Lung (tissue), 12 donors: ENCODE measurements around the gene FAM120A. TPM values are rescaled to one million over a fixed set of nuclear protein-coding genes. Genes with fewer than 3 reads are reported as not detected.

Experiments
- ATAC-seq: fragments of 200-7000 bp; cut with Tn5 transposase; one replicate; pipeline ENCODE4 v1.9.1; 2020; ENCODE audit warnings: moderate number of reproducible peaks; ENCODE audit not compliant: insufficient read depth, low FRiP score
- DNase-seq, 3 donors: peaks; one replicate each; pipeline ENCODE4 v3.0.0-alpha.2; 2013 to 2017
- H3K27ac ChIP-seq, 2 donors: one replicate each; pipeline ENCODE4 v1.5.1; 2013; ENCODE audit warnings: mild to moderate bottlenecking in 2 of 2, moderate library complexity in 2 of 2, control low read depth in 1 of 2, inconsistent platforms in 1 of 2, low read depth in 1 of 2, low read length in 1 of 2
- H3K27me3 ChIP-seq, 3 donors: one replicate each; pipeline ENCODE4 v1.5.1; 2013; ENCODE audit warnings: low read length in 2 of 3; ENCODE audit not compliant: control insufficient read depth in 3 of 3, insufficient read depth in 3 of 3
- H3K36me3 ChIP-seq, 4 donors: one replicate each; pipeline ENCODE4 v1.5.1; 2013; ENCODE audit warnings: low read length in 4 of 4, mild to moderate bottlenecking in 1 of 4, moderate library complexity in 1 of 4; ENCODE audit not compliant: control insufficient read depth in 4 of 4, insufficient read depth in 4 of 4
- H3K4me1 ChIP-seq, 5 donors: one replicate each; pipeline ENCODE4 v1.5.1; 2013; ENCODE audit warnings: low read length in 5 of 5, mild to moderate bottlenecking in 2 of 5, moderate library complexity in 1 of 5; ENCODE audit not compliant: control insufficient read depth in 5 of 5, insufficient read depth in 5 of 5
- H3K4me3 ChIP-seq: one replicate; pipeline ENCODE4 v1.5.1; 2013; ENCODE audit warnings: mild to moderate bottlenecking, control low read depth, moderate library complexity
- H3K9ac ChIP-seq, 2 donors: one replicate each; pipeline ENCODE4 v1.5.1; 2013; ENCODE audit warnings: low read length in 2 of 2, control low read depth in 1 of 2; ENCODE audit not compliant: insufficient read depth in 1 of 2
- H3K9me3 ChIP-seq, 4 donors: one replicate each; pipeline ENCODE4 v1.5.1; 2013; ENCODE audit warnings: low read length in 3 of 4, mild to moderate bottlenecking in 1 of 4, moderate library complexity in 1 of 4; ENCODE audit not compliant: control insufficient read depth in 4 of 4, insufficient read depth in 3 of 4
- WGBS, 2 donors: extraction: QIAGEN DNeasy Blood & Tissue Kit; methylation state at CpG; one replicate each; pipeline ENCODE4 v1.1.7; 2013; 5-methylcytosine and 5-hydroxymethylcytosine counted together
- polyA plus RNA-seq, 2 donors: library from polyadenylated mRNA; stranded (reverse); fragments of 200-250 nt; gene quantifications; one replicate each; pipeline ENCODE4 v1.2.1, GENCODE V29; 2013
- total RNA-seq, 2 donors: library from RNA; depleted of rRNA in 1 of 2; stranded (reverse); fragments of >200 nt in 1 of 2; gene quantifications; one replicate each; pipeline ENCODE4 v1.2.1, GENCODE V29; 2014 to 2021
- TF ChIP-seq, protein P1 (sequence below): IDR thresholded peaks from 2 replicates; pipeline ENCODE4 v1.5.1; 2012; ENCODE audit warnings: mild to moderate bottlenecking; ENCODE audit errors: control extremely low read depth, extremely low read depth
- donor health status: control.
- donor health status: control.
- donor health status: Bipolar disorder and iron deficiency.
- donor health status: healthy.
- donor health status: DM: yes; HTN: yes; CAD: no.

FAM120A gene
- total and polyA plus RNA-seq, 4 donors: 44.9 to 134 (median 91.2) TPM

- Histone ChIP-seq H3K4me1 (peaks cover 13 to 58% (median 19%) of the 10 kb centered on the region in 5 donors), H3K27me3 (no peaks in the 10 kb centered on the region), H3K36me3 (peaks cover 0 to 4% (median 2%) of the 10 kb centered on the region in 4 donors), H3K9me3 (no peaks in the 10 kb centered on the region), H3K4me3 (no peak overlapping the region), H3K27ac (peak overlapping the region in 1 of 2 donors; percentile 64), H3K9ac (no peak overlapping the region)
- DNase-seq: peak in 1 of 3 donors; percentile 29
- ATAC-seq: no peak
- WGBS, 2 donors: 60 to 68% methylated on average over 7 of the region's 7 CpGs
- TF ChIP-seq, protein P1, sequence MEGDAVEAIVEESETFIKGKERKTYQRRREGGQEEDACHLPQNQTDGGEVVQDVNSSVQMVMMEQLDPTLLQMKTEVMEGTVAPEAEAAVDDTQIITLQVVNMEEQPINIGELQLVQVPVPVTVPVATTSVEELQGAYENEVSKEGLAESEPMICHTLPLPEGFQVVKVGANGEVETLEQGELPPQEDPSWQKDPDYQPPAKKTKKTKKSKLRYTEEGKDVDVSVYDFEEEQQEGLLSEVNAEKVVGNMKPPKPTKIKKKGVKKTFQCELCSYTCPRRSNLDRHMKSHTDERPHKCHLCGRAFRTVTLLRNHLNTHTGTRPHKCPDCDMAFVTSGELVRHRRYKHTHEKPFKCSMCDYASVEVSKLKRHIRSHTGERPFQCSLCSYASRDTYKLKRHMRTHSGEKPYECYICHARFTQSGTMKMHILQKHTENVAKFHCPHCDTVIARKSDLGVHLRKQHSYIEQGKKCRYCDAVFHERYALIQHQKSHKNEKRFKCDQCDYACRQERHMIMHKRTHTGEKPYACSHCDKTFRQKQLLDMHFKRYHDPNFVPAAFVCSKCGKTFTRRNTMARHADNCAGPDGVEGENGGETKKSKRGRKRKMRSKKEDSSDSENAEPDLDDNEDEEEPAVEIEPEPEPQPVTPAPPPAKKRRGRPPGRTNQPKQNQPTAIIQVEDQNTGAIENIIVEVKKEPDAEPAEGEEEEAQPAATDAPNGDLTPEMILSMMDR: no peak
Observed at GRCh38 chr9:93466416-93467061, 15.1 kb downstream of the FAM120A start.

GRCh38 chr9:93467062-93467416 lies 15.6 kb downstream of the FAM120A start:
- no peaks in the 10 kb centered on the region for H3K27me3 ChIP-seq
- ATAC-seq (no peak), DNase-seq (no peak)
- peaks cover 0 to 4% (median 2%) of the 10 kb centered on the region in 4 donors for H3K36me3 ChIP-seq
- H3K27ac ChIP-seq: no peak overlapping the region
- H3K4me3 ChIP-seq: no peak overlapping the region
- no peaks in the 10 kb centered on the region for H3K9me3 ChIP-seq
- WGBS, 2 donors: 14 to 20% methylated on average over 3 of the region's 3 CpGs
- no peak overlapping the region for H3K9ac ChIP-seq
- H3K4me1 ChIP-seq: peaks cover 13 to 54% (median 19%) of the 10 kb centered on the region in 5 donors
- TF ChIP-seq, protein P1: no peak

GRCh38 chr9:93467462-93467861 lies 16.0 kb downstream of the FAM120A start:
- Histone ChIP-seq H3K4me1 (peaks cover 13 to 54% (median 19%) of the 10 kb centered on the region in 5 donors), H3K4me3 (no peak overlapping the region), H3K9ac (no peak overlapping the region), H3K9me3 (no peaks in the 10 kb centered on the region), H3K27ac (peak overlapping the region in 1 of 2 donors; percentile 53), H3K27me3 (no peaks in the 10 kb centered on the region), H3K36me3 (peaks cover 0 to 4% (median 2%) of the 10 kb centered on the region in 4 donors)
- ATAC-seq (no peak), DNase-seq (peak in 1 of 3 donors; percentile 24)
- WGBS, 2 donors: 71 to 84% methylated on average over 3 of the region's 3 CpGs
- TF ChIP-seq, protein P1: no peak
